Measurements from ENCODE around the gene PPTC7.

GRCh38 chr12:110566993-110567392, 16.1 kb downstream of the PPTC7 start:
- no peak for TF ChIP-seq CTCF (IDR thresholded peaks at IDR 0.05)
- TF ChIP-seq POLR2A (IDR thresholded peaks at IDR 0.05), result no peak
